IPS-18c (cell line): ENCODE data around the gene MID1IP1.

Source experiments
- H3K4me3 ChIP-seq: 2 replicates; pipeline ENCODE4 v1.7.0; 2013; ENCODE audit warnings: low read depth, mild to moderate bottlenecking, low read length, moderate library complexity; ENCODE audit not compliant: insufficient read depth
- H3K9me3 ChIP-seq: one replicate; pipeline ENCODE4 v1.6.1; 2013; ENCODE audit warnings: mild to moderate bottlenecking, low read length, moderate library complexity; ENCODE audit not compliant: control insufficient read depth, insufficient read depth

MID1IP1 gene

GRCh38 chrX:38806875-38807621, 5.8 kb downstream of the MID1IP1 start:
- Histone ChIP-seq H3K9me3 (peaks cover 5% of the 10 kb centered on the region), H3K4me3 (no peak overlapping the region)

DNA sequence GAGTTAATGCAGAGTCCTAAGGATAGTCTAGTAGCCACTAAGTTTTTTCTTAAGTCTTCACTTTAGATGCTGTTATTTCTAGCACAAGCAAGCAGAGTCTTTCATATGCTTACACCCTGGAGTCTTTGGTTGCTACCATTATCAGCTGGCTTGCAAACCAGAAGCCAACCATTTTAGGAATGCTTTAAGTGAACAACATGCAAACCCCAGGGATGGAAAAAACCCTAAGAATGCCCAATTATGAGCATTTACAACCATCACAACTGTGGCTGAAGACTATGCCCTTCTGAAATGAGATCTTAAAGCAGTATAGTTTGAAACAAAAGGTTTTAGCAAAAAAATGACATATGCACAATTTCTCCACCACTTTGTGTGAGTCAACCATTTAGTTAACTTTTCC, 6.6 kb downstream of the MID1IP1 start:
- Histone ChIP-seq H3K4me3 (no peak overlapping the region), H3K9me3 (peaks cover 5% of the 10 kb centered on the region)

GRCh38 chrX:38811515-38812243, 10.4 kb downstream of the MID1IP1 start:
- no peaks in the 10 kb centered on the region for H3K9me3 ChIP-seq
- H3K4me3 ChIP-seq: no peak overlapping the region

DNA sequence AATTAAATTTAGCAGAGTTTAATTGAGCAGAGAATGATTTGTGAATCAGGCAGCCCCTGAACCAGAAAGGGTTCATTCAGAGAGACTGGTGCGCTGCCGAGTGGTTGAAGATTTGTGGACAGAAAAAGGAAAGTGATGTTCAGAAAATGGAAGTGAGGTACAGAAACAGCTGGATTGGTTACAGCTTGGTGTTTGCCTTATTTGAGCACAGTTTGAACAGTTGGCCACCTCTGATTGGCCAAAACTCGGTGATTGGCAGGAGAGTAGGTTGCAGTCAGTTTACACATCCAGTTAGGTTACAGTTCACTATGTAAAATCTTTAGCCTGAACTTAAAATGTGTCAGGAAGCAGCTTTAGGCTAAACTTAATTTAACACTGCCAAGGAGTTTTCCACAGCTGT, 14.9 kb downstream of the MID1IP1 start:
- H3K9me3 ChIP-seq: no peaks in the 10 kb centered on the region
- no peak overlapping the region for H3K4me3 ChIP-seq

- no peak overlapping the region for H3K4me3 ChIP-seq
- no peaks in the 10 kb centered on the region for H3K9me3 ChIP-seq
Observed at GRCh38 chrX:38817004-38817703, 15.9 kb downstream of the MID1IP1 start.

DNA sequence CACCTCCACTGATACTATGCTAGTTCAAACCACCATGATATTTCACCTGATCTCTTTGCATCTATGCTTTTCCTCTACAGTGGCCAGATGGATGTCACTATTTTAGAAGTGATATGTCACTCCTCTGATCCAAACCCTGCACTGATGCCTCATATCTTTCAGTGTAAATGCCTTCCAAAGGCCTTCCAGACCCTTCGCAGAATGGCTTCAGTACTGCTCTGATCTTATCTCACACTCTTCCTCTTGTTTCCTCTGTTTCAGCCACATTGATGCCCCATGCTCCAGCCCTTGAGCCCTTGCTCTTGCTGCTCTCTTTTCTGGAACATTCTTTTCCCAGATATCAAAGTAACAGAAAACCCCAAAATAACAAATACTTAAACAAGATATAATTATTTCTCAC, 17.9 kb downstream of the MID1IP1 start:
- Histone ChIP-seq H3K9me3 (no peaks in the 10 kb centered on the region), H3K4me3 (no peak overlapping the region)

DNA sequence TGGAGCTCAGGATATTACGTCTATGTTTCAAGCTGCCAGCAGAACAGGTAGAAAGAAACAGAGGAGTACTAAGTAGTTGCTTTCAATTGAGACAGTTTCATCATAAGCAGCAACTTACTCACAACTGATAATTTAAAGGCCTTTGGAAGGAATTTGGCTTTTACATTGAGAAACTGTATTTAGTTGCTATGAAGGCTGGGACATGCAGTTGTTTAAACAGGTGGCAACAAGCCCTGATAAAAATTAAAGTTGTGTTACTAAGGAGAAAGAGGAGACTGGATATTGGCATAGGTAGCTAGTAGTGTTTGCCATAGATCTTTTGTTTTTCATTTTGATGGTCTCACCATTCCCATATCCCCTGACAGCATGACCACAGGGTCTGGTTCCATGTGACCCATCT, 18.4 kb downstream of the MID1IP1 start:
- Histone ChIP-seq H3K4me3 (no peak overlapping the region), H3K9me3 (no peaks in the 10 kb centered on the region)

DNA sequence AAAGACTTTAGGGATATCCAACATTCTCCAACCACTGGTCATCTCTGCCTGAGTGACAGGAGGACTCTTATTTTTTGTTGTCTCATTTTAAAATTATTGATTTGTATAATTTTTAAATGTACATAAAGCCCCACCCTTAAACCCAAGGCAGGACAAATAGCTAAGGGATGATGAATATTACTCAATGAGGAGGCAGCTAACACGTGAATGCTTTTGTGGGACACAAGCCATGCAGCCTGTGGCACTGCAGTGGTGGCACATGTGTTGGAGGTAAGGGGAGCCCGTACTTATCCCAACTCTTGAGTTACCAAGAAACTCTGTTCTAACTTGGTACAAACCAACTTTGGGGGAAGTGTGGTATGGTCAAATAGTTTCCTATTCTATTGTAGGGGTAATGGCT, 19.5 kb downstream of the MID1IP1 start:
- H3K9me3 ChIP-seq: no peaks in the 10 kb centered on the region
- H3K4me3 ChIP-seq: no peak overlapping the region

GRCh38 chrX:38824176-38824575, 22.9 kb downstream of the MID1IP1 start:
- no peak overlapping the region for H3K4me3 ChIP-seq

DNA sequence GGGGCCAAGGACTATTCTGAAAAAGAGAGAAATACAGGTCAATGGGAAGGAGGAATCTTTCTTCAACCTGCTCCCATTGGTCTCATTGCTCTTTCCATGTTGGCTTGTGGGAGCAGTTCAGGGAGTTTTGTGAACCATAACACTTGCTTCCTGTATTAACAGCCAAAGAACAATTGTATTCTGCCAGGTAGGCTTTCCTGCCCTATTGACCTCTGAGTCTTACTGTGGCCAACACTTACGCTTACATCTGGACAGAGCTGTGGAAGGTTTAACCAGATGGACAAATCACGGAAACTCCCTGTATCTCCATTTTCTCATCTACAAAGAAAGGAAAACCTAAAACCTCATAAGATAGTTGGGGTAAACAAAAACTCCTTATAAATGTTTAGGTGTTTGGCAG, 30.7 kb downstream of the MID1IP1 start:
- peaks cover 2% of the 10 kb centered on the region for H3K9me3 ChIP-seq

More at GRCh38 chrX:38824176-38824575, 22.9 kb downstream of the MID1IP1 start:
- peaks cover 2% of the 10 kb centered on the region for H3K9me3 ChIP-seq

GRCh38 chrX:38837389-38837788, 36.1 kb downstream of the MID1IP1 start:
- H3K4me3 ChIP-seq: no peak overlapping the region

More for the DNA sequence above, 30.7 kb downstream of the MID1IP1 start:
- no peak overlapping the region for H3K4me3 ChIP-seq

DNA sequence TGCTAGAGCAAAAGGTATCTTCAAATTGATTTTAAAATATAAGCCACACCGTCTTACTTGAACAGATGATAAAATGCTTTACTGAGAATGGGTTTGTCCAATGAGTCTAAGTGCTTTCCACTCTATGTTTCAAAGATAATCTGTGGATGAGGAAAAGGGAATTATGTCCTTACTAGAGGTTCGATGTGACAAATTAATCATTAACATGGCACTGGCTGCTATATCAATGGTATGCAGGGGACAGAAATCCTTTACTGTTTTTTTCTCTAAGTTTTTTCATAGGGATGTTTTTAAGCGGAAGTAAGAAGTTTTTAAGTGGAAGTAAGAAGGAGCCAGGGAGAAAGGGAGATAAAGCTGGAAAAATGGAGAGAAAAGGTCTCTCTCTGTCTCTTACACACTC, 38.0 kb downstream of the MID1IP1 start:
- Histone ChIP-seq H3K4me3 (no peak overlapping the region), H3K9me3 (no peaks in the 10 kb centered on the region)

More at GRCh38 chrX:38837389-38837788, 36.1 kb downstream of the MID1IP1 start:
- H3K9me3 ChIP-seq: no peaks in the 10 kb centered on the region

DNA sequence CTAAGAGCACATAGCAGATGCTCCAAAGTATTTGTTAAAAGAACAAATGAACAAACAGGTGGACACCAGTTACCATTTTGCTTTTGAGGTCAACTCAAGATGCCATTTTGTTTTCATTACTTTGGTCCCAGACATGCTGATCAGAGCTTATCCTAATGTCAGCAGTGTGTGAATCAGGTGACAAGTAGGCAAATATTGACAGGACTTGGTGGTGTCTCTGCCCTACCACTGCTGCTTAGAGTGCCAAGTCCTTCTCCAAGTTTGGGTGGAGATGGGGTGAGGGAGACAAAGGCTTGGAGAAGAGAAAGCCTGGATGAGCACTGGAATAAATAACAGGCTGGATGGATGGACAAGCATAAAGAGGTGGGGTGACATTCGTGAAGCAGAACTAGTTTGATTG, 38.7 kb downstream of the MID1IP1 start:
- Histone ChIP-seq H3K4me3 (no peak overlapping the region; the same call in 1 of the 2 replicates), H3K9me3 (no peaks in the 10 kb centered on the region)

DNA sequence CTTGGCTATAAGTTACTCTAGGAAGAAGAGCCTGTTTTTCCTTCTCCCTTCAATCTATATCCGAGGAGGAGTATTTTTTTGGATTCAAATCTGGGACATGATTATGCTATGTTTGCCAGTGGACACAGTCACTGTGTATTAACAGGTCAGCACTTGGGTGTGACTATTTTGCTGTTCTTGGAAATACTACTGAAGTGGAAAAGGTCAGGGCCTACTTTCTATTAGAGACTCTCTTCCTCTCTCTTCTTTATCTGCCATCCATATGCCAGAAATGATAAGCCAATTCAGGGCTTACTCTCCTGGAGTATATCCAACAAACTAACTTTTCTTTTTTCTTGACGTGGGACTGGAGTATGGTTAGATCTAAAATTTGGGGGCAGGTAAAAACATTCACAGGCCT, 40.5 kb downstream of the MID1IP1 start:
- Histone ChIP-seq H3K4me3 (no peak overlapping the region), H3K9me3 (no peaks in the 10 kb centered on the region)

GRCh38 chrX:38845426-38845825, 44.2 kb downstream of the MID1IP1 start:
- H3K4me3 ChIP-seq: no peak overlapping the region
- H3K9me3 ChIP-seq: peaks cover 2% of the 10 kb centered on the region

- Histone ChIP-seq H3K9me3 (peaks cover 2% of the 10 kb centered on the region), H3K4me3 (no peak overlapping the region)
Observed at GRCh38 chrX:38847206-38847902, 46.1 kb downstream of the MID1IP1 start.

DNA sequence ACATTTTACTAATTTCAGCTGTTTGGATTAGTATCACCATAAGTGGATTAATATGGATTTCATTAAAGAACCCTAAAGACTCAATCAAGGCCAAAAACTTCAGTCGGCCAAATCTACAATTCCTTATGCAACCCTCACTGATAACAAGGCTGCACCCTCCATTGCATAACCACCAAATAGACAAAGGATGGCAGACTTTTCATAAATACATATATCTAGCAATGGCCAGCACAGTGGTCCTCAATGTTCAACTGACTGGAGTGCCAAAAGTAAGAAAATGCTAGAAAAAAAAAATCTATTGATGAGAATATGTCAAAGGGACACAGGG, 46.6 kb downstream of the MID1IP1 start:
- Histone ChIP-seq H3K9me3 (peaks cover 2% of the 10 kb centered on the region), H3K4me3 (no peak overlapping the region)
